ENCODE results near the gene ARHGAP26.

Gene ARHGAP26

DNA sequence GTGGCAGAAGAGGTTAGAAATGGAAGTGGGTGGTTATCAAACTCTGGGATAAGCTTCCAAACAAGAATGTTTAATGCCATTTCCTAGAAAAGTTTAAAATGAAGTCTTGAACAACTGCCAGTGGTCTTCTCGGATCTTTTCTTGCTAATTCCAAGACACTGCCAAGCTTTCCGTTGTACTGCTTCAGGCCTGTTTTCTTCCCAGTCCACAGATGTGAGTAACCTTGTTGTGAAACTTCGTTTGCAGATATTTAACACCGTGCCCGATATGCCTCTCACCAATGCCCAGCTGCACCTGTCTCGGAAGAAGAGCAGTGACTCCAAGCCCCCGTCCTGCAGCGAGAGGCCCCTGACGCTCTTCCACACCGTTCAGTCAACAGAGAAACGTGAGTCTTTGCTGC lies 363.5 kb downstream of the ARHGAP26 start:
- H3K4me3 ChIP-seq (ENCODE audit: low read depth, low read length): no peak overlapping the region
- TF ChIP-seq, protein P1, sequence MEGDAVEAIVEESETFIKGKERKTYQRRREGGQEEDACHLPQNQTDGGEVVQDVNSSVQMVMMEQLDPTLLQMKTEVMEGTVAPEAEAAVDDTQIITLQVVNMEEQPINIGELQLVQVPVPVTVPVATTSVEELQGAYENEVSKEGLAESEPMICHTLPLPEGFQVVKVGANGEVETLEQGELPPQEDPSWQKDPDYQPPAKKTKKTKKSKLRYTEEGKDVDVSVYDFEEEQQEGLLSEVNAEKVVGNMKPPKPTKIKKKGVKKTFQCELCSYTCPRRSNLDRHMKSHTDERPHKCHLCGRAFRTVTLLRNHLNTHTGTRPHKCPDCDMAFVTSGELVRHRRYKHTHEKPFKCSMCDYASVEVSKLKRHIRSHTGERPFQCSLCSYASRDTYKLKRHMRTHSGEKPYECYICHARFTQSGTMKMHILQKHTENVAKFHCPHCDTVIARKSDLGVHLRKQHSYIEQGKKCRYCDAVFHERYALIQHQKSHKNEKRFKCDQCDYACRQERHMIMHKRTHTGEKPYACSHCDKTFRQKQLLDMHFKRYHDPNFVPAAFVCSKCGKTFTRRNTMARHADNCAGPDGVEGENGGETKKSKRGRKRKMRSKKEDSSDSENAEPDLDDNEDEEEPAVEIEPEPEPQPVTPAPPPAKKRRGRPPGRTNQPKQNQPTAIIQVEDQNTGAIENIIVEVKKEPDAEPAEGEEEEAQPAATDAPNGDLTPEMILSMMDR (IDR thresholded peaks at IDR 0.05; ENCODE audit: insufficient read depth, low read depth, low read length, missing control alignments): no peak
- DNase-seq (ENCODE audit: low read depth): no peak

DNA sequence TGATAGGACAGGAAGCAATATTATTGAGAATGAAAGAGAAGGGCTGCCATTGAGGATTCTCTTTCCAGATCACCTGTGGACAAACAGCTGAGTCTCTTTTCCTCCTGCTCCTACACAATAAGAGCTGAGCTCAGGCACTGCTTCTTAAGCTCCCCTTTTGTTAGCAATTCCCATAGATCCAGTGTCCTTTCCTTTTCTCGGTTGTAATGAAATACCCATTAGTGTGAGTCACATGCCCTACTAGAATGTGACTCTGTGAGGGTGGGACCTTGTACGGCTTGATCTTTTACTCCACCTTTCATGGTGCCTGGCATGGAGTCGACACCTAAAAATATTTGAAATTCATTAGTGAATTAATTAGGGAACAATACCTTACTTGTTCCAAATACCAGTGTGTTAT lies 364.1 kb downstream of the ARHGAP26 start:
- DNase-seq (ENCODE audit: low read depth): no peak
- TF ChIP-seq, protein P1 (IDR thresholded peaks at IDR 0.05; ENCODE audit: insufficient read depth, low read depth, low read length, missing control alignments): no peak
- H3K4me3 ChIP-seq (ENCODE audit: low read depth, low read length): no peak overlapping the region

DNA sequence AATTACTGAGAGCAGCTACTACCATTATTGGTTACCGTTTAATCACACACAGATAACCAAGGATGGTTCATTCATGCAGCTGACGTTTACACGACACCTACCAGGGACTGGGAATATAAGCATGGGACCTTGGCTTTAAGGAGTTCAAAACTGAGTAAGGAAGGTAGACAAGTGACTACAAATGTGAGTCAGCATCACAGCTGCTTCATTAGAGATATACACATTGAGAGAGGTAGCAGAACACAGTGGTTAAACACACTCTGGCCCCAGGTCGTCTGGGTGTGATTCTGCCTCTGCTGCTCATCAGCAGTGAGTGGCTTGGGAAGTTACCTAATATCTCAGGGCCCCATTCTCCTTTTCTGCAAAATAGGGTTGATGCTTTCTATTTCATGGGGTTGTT lies 364.7 kb downstream of the ARHGAP26 start:
- TF ChIP-seq, protein P1 (IDR thresholded peaks at IDR 0.05; ENCODE audit: insufficient read depth, low read depth, low read length, missing control alignments): no peak
- DNase-seq (ENCODE audit: low read depth): peak; percentile 47
- no peak overlapping the region for H3K4me3 ChIP-seq (ENCODE audit: low read depth, low read length)

DNA sequence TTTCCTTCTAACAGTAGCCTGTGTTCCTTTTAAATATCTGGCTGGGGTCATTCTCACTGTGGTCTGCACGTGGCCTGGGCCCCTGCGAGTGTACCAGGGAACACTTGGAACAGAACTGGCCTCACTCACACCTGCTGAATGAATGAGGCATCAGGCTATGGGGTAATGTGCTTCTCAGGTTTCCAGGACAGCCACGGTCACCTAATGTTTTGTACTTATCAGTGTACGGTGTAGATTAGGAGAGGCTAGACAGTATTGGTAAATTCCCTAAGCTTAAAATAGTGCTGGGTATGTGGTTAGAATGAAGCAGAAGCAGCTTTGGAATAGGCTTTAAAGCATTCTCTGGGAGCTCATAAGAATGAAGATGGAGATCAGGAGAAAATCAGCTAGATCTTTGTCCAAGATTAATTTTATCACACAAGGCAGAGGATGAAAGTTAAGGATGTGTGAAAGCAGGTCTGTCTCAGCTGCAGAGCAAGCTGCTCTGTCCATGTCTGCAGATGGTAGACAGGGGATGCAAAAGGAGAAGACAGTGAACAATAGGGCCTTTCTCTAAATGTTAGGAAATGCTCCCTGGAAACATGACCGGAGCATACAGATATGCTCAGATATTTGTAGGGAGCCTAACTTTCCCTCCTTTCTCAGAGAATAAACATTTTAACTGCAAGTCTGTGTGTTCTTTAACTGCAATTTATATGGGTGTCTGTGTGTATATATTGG lies 365.8 kb downstream of the ARHGAP26 start:
- DNase-seq (ENCODE audit: low read depth): no peak
- no peak overlapping the region for H3K4me3 ChIP-seq (ENCODE audit: low read depth, low read length)
- TF ChIP-seq, protein P1 (IDR thresholded peaks at IDR 0.05; ENCODE audit: insufficient read depth, low read depth, low read length, missing control alignments): no peak

DNA sequence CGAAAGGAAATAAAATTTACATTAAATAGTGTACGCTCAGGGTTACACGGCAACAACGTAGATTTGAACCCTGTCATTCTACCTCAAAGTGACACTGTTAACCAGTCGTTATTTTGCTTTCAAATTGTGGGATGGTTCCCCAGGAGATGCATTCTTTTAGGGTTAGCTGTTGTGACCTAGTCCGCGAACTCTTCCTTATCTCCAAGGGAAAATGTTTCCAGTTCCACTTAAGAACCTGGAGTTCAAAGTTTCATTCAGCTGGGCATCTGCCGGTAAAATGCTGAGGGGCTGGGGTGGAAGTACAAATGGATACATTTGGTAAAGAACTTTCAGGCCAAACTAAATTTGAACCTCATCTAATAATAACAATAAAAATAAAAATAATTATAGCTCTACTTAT lies 368.7 kb downstream of the ARHGAP26 start:
- TF ChIP-seq, protein P1 (IDR thresholded peaks at IDR 0.05; ENCODE audit: insufficient read depth, low read depth, low read length, missing control alignments): no peak
- DNase-seq (ENCODE audit: low read depth): no peak

DNA sequence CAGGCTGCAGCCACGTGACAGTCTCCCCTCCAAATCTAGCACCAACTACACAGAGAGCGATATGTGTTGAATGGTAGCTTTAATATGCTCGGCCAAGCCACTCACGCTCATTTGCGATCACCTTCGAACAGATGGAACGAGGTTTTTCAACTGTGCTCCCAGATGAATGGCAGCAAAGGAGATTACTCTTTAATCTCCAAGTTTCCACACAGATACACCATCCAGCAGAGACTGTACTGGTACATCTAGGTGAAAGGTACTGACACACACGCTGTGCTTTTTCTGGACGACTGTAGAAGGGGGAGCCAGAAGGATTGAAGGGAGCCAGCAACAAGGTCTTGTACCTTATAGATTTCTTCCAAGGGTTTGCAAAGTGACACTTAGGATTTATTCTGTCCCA lies 369.4 kb downstream of the ARHGAP26 start:
- no peak overlapping the region for H3K4me3 ChIP-seq (ENCODE audit: low read depth, low read length)
- no peak for DNase-seq (ENCODE audit: low read depth)
- TF ChIP-seq, protein P1 (IDR thresholded peaks at IDR 0.05; ENCODE audit: insufficient read depth, low read depth, low read length, missing control alignments): no peak

More for the DNA sequence above, 368.7 kb downstream of the ARHGAP26 start:
- H3K4me3 ChIP-seq (ENCODE audit: low read depth, low read length): no peak overlapping the region
